Measurements from ENCODE around the gene FBXO3. TPM values are rescaled to one million over a fixed set of nuclear protein-coding genes. Genes with fewer than 3 reads are reported as not detected.

Gene FBXO3
- total and polyA plus RNA-seq, 2 of the 13 experiments (the other 11 are each of a cell fraction or from before 2014, with no cell fraction given) = 20.4 to 27.6 TPM

DNA sequence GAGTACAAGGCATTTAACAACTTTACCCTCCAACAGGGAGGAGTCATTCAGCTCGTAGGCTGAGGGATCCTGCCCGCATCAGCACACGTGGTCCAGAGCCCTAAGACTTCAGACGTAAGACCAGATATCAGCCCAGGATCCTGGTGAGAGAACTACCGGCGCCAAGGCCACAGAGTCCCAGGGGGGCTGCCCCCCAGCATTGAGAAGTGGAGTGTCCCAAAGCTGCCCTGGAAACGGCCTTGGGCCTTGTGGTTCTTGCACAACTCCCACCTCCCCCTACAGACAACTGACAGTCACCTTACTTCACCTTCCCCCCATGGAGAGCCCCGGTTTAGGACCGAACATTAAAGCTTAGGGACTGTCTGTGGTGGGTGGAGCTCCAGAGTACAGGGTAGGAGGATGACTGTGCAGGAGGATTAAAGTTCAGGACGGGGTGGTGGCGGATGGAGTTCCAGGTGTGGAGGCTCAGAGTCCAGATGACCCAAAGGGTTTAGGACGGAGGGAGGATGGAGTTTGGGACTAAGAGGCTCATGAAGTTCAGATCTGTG lies 74.7 kb downstream of the FBXO3 start (continued):
- peak; percentile 13; the same call in 1 of the 2 replicates for TF ChIP-seq HNF1B (CRISPR knock-in tag; IDR thresholded peaks at IDR 0.05)
- TF ChIP-seq RAD21 (CRISPR knock-in tag; IDR thresholded peaks at IDR 0.05) = no peak
- TF ChIP-seq ARNT (IDR thresholded peaks at IDR 0.05) = no peak
- TF ChIP-seq, protein P1, sequence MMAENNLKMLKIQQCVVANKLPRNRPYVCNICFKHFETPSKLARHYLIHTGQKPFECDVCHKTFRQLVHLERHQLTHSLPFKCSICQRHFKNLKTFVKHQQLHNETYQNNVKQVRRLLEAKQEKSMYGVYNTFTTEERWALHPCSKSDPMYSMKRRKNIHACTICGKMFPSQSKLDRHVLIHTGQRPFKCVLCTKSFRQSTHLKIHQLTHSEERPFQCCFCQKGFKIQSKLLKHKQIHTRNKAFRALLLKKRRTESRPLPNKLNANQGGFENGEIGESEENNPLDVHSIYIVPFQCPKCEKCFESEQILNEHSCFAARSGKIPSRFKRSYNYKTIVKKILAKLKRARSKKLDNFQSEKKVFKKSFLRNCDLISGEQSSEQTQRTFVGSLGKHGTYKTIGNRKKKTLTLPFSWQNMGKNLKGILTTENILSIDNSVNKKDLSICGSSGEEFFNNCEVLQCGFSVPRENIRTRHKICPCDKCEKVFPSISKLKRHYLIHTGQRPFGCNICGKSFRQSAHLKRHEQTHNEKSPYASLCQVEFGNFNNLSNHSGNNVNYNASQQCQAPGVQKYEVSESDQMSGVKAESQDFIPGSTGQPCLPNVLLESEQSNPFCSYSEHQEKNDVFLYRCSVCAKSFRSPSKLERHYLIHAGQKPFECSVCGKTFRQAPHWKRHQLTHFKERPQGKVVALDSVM (CRISPR knock-in tag; IDR thresholded peaks at IDR 0.05) = peak; percentile 71; the same call in 1 of the 2 replicates
- TF ChIP-seq PLSCR1 (CRISPR knock-in tag; IDR thresholded peaks at IDR 0.05; ENCODE audit: borderline replicate concordance) = no peak
- TF ChIP-seq SALL1 (CRISPR knock-in tag; IDR thresholded peaks at IDR 0.05) = peak; percentile 78; the same call in 1 of the 2 replicates
- peak; percentile 86 for TF ChIP-seq ZNF746 (CRISPR knock-in tag; IDR thresholded peaks at IDR 0.05)
- TF ChIP-seq, protein P2, sequence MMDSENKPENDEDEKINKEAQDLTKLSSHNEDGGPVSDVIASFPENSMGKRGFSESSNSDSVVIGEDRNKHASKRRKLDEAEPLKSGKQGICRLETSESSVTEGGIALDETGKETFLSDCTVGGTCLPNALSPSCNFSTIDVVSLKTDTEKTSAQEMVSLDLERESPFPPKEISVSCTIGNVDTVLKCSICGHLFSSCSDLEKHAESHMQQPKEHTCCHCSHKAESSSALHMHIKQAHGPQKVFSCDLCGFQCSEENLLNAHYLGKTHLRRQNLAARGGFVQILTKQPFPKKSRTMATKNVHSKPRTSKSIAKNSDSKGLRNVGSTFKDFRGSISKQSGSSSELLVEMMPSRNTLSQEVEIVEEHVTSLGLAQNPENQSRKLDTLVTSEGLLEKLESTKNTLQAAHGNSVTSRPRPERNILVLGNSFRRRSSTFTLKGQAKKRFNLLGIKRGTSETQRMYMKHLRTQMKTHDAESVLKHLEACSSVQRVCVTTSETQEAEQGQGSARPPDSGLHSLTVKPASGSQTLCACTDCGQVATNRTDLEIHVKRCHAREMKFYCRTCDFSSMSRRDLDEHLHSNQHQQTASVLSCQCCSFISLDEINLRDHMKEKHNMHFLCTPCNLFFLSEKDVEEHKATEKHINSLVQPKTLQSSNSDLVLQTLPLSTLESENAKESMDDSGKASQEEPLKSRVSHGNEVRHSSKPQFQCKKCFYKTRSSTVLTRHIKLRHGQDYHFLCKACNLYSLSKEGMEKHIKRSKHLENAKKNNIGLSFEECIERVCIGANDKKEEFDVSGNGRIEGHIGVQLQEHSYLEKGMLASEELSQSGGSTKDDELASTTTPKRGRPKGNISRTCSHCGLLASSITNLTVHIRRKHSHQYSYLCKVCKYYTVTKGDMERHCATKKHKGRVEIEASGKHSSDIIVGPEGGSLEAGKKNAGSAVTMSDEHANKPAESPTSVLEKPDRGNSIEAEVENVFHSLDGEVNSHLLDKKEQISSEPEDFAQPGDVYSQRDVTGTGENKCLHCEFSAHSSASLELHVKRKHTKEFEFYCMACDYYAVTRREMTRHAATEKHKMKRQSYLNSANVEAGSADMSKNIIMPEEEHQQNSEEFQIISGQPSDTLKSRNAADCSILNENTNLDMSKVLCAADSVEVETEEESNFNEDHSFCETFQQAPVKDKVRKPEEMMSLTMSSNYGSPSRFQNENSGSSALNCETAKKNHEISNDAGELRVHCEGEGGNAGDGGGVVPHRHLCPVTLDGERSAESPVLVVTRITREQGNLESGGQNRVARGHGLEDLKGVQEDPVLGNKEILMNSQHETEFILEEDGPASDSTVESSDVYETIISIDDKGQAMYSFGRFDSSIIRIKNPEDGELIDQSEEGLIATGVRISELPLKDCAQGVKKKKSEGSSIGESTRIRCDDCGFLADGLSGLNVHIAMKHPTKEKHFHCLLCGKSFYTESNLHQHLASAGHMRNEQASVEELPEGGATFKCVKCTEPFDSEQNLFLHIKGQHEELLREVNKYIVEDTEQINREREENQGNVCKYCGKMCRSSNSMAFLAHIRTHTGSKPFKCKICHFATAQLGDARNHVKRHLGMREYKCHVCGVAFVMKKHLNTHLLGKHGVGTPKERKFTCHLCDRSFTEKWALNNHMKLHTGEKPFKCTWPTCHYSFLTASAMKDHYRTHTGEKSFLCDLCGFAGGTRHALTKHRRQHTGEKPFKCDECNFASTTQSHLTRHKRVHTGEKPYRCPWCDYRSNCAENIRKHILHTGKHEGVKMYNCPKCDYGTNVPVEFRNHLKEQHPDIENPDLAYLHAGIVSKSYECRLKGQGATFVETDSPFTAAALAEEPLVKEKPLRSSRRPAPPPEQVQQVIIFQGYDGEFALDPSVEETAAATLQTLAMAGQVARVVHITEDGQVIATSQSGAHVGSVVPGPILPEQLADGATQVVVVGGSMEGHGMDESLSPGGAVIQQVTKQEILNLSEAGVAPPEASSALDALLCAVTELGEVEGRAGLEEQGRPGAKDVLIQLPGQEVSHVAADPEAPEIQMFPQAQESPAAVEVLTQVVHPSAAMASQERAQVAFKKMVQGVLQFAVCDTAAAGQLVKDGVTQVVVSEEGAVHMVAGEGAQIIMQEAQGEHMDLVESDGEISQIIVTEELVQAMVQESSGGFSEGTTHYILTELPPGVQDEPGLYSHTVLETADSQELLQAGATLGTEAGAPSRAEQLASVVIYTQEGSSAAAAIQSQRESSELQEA (CRISPR knock-in tag; IDR thresholded peaks at IDR 0.05; ENCODE audit: not compliant biosample characterization) = no peak
- TF ChIP-seq SMAD9 (CRISPR knock-in tag; IDR thresholded peaks at IDR 0.05) = no peak
- TF ChIP-seq, protein P3, sequence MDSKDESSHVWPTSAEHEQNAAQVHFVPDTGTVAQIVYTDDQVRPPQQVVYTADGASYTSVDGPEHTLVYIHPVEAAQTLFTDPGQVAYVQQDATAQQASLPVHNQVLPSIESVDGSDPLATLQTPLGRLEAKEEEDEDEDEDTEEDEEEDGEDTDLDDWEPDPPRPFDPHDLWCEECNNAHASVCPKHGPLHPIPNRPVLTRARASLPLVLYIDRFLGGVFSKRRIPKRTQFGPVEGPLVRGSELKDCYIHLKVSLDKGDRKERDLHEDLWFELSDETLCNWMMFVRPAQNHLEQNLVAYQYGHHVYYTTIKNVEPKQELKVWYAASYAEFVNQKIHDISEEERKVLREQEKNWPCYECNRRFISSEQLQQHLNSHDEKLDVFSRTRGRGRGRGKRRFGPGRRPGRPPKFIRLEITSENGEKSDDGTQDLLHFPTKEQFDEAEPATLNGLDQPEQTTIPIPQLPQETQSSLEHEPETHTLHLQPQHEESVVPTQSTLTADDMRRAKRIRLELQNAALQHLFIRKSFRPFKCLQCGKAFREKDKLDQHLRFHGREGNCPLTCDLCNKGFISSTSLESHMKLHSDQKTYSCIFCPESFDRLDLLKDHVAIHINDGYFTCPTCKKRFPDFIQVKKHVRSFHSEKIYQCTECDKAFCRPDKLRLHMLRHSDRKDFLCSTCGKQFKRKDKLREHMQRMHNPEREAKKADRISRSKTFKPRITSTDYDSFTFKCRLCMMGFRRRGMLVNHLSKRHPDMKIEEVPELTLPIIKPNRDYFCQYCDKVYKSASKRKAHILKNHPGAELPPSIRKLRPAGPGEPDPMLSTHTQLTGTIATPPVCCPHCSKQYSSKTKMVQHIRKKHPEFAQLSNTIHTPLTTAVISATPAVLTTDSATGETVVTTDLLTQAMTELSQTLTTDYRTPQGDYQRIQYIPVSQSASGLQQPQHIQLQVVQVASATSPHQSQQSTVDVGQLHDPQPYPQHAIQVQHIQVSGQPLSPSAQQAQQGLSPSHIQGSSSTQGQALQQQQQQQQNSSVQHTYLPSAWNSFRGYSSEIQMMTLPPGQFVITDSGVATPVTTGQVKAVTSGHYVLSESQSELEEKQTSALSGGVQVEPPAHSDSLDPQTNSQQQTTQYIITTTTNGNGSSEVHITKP (CRISPR knock-in tag; IDR thresholded peaks at IDR 0.05; ENCODE audit: low read depth) = peak; percentile 97

All from HepG2 (cell line).